IMR-90 (cell line): ENCODE data around the gene CNTN4.

Experiments
- BHLHE40 ChIP-seq: fragments of 150-350 bp; IDR thresholded peaks from 2 replicates; pipeline ENCODE4 v1.6.1; 2016; ENCODE audit warnings: mild to moderate bottlenecking, low read depth, low read length
- CHD1 ChIP-seq: IDR thresholded peaks from 2 replicates; pipeline ENCODE4 v1.6.1; 2012; ENCODE audit warnings: low read depth, low read length, improper control_type of control experiment
- FOS ChIP-seq: fragments of 150-350 bp; IDR thresholded peaks from 2 replicates; pipeline ENCODE4 v1.6.1; 2016; ENCODE audit warnings: low read depth, low read length
- MAFK ChIP-seq: IDR thresholded peaks from 2 replicates; pipeline ENCODE4 v1.6.1; 2012; ENCODE audit warnings: low read depth, low read length, improper control_type of control experiment
- POLR2A ChIP-seq: IDR thresholded peaks from 2 replicates; pipeline ENCODE4 v1.6.1; 2012; ENCODE audit warnings: mild to moderate bottlenecking, low read depth, low read length
- SMC3 ChIP-seq: fragments of 150-350 bp; IDR thresholded peaks from 2 replicates; pipeline ENCODE4 v1.6.1; 2016; ENCODE audit warnings: low read depth, mild to moderate bottlenecking, antibody characterized with exemption, low read length, moderate library complexity
- TF ChIP-seq, protein P1 (sequence below): conservative IDR thresholded peaks from 2 replicates; pipeline ENCODE4 v1.5.1; 2012; ENCODE audit warnings: mild to moderate bottlenecking, low read depth, low read length, improper control_type of control experiment

DNA sequence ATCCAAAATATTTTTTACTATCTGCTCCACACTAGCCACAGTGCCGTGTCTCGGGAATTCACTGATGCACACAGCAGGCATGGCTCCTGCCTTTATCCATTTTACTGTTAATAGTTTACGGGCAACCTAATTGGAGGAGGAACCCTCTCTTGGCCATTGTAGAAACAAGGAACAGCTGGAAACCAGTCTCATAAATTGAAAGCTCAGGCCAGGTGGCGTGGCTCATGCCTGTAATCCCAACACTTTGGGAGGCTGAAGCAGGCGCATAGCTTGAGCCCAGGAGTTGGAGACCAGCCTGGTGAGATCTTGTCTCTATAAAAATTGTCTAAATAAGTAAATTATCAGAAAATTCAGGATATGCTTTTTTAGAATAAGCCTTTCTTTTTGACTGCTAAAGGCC, 972.5 kb downstream of the CNTN4 start:
- TF ChIP-seq, protein P1, sequence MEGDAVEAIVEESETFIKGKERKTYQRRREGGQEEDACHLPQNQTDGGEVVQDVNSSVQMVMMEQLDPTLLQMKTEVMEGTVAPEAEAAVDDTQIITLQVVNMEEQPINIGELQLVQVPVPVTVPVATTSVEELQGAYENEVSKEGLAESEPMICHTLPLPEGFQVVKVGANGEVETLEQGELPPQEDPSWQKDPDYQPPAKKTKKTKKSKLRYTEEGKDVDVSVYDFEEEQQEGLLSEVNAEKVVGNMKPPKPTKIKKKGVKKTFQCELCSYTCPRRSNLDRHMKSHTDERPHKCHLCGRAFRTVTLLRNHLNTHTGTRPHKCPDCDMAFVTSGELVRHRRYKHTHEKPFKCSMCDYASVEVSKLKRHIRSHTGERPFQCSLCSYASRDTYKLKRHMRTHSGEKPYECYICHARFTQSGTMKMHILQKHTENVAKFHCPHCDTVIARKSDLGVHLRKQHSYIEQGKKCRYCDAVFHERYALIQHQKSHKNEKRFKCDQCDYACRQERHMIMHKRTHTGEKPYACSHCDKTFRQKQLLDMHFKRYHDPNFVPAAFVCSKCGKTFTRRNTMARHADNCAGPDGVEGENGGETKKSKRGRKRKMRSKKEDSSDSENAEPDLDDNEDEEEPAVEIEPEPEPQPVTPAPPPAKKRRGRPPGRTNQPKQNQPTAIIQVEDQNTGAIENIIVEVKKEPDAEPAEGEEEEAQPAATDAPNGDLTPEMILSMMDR = no peak
- TF ChIP-seq POLR2A (no peak), MAFK (no peak), SMC3 (no peak), CHD1 (no peak), FOS (no peak), BHLHE40 (no peak)
